A549 (cell line): Measurements from ENCODE around the gene PLCL1. TPM values are rescaled to one million over a fixed set of nuclear protein-coding genes. Genes with fewer than 3 reads are reported as not detected.

Source experiments
- ATAC-seq, 2 experiments: fragments of 200-7000 bp in 1 of 2; fragments of >200 bp in 1 of 2; cut with Nextera tagmentation in 1 of 2; cut with Tn5 transposase in 1 of 2; 3 replicates each; pipeline versions ENCODE4 v1.8.0 to v1.9.1; 2018 to 2020; ENCODE audit warnings: mild to moderate bottlenecking in 1 of 2, moderate library complexity in 1 of 2
- CTCF ChIA-PET: fragments of 300-600 bp; sonication (Branson Sonifier 250); formaldehyde crosslinking; extraction: SDS; loops from one replicate; lab custom pipeline; 2021; ENCODE audit warnings: antibody characterized with exemption, inconsistent platforms; lab: Yijun Ruan, JAX
- POLR2A ChIA-PET: fragments of 350-600 bp; formaldehyde crosslinking; extraction: SDS; loops from one replicate; lab custom pipeline; 2021; ENCODE audit warnings: antibody characterized with exemption, inconsistent platforms; lab: Yijun Ruan, JAX
- DNase-seq, 2 experiments: peaks; one replicate each; pipeline versions ENCODE4 v3.0.0 to v3.0.0-alpha.2; 2011 to 2016; ENCODE audit warnings: low read depth in 1 of 2, low spot score in 1 of 2
- FAIRE-seq: peaks from 2 replicates; lab custom pipeline; 2011; peaks lifted over from hg19 to GRCh38; lab: Jason Lieb, UNC
- H3K27ac ChIP-seq, 2 experiments: fragments of >200 bp; sonication (Bioruptor Twin); formaldehyde crosslinking; 3 replicates each; pipeline ENCODE4 v1.5.1; 2016 to 2017
- H3K4me1 ChIP-seq: fragments of >200 bp; sonication (Bioruptor Twin); formaldehyde crosslinking; 3 replicates; pipeline ENCODE4 v1.6.1; 2016
- H3K4me2 ChIP-seq: fragments of >200 bp; sonication (Bioruptor Twin); formaldehyde crosslinking; 3 replicates; pipeline ENCODE4 v1.6.1; 2016
- H3K4me3 ChIP-seq: fragments of >200 bp; sonication (Bioruptor Twin); formaldehyde crosslinking; 3 replicates; pipeline ENCODE4 v1.5.1; 2016
- H3K9me3 ChIP-seq: fragments of >200 bp; sonication (Bioruptor Twin); formaldehyde crosslinking; 3 replicates; pipeline ENCODE4 v1.6.1; 2016
- CBX2 ChIP-seq: fragments of 200-600 bp; sonication (generic); IDR thresholded peaks from 2 replicates; pipeline ENCODE4 v1.6.1; 2016; ENCODE audit warnings: low read depth, mild to moderate bottlenecking, borderline replicate concordance
- CHD2 ChIP-seq: fragments of 150-350 bp; IDR thresholded peaks from 2 replicates; pipeline ENCODE4 v1.6.1; 2014; ENCODE audit warnings: low read length; ENCODE audit not compliant: partially characterized antibody
- CHD4 ChIP-seq: fragments of 200-600 bp; sonication (generic); IDR thresholded peaks from 2 replicates; pipeline ENCODE4 v1.6.1; 2016; ENCODE audit warnings: antibody characterized with exemption, mild to moderate bottlenecking, borderline replicate concordance
- EHMT2 ChIP-seq: fragments of 200-600 bp; sonication (generic); IDR thresholded peaks from 2 replicates; pipeline ENCODE4 v1.6.1; 2016; ENCODE audit warnings: antibody characterized with exemption, low read depth, mild to moderate bottlenecking, moderate library complexity
- ESRRA ChIP-seq: fragments of 150-350 bp; IDR thresholded peaks from 2 replicates; pipeline ENCODE4 v1.6.1; 2014; ENCODE audit warnings: mild to moderate bottlenecking, low read length, borderline replicate concordance
- FOSB ChIP-seq: fragments of 250-450 bp; sonication (Bioruptor Pico); IDR thresholded peaks from 2 replicates; pipeline ENCODE4 v1.5.0; 2020; ENCODE audit warnings: mild to moderate bottlenecking, moderate library complexity
- HOXA7 ChIP-seq: fragments of 250-450 bp; sonication (Bioruptor Pico); IDR thresholded peaks from 2 replicates; pipeline ENCODE4 v1.5.0; 2020; ENCODE audit warnings: mild to moderate bottlenecking, moderate library complexity
- HOXB13 ChIP-seq: fragments of 250-450 bp; sonication (Bioruptor Pico); IDR thresholded peaks from 2 replicates; pipeline ENCODE4 v1.5.0; 2020; ENCODE audit warnings: low read depth, mild to moderate bottlenecking, moderate library complexity
- KDM1A ChIP-seq: fragments of 200-600 bp; sonication (generic); IDR thresholded peaks from 2 replicates; pipeline ENCODE4 v1.6.1; 2016; ENCODE audit warnings: low read depth, mild to moderate bottlenecking
- KDM5A ChIP-seq: fragments of 200-600 bp; sonication (generic); IDR thresholded peaks from 2 replicates; pipeline ENCODE4 v1.6.1; 2016; ENCODE audit warnings: antibody characterized with exemption, mild to moderate bottlenecking
- NFE2L2 ChIP-seq: fragments of 150-350 bp; conservative IDR thresholded peaks from 2 replicates; pipeline ENCODE4 v1.6.1; 2014; ENCODE audit warnings: low read length
- NPAS2 ChIP-seq: fragments of 250-450 bp; sonication (Bioruptor Pico); IDR thresholded peaks from 2 replicates; pipeline ENCODE4 v1.8.0; 2022; ENCODE audit warnings: mild to moderate bottlenecking, moderate library complexity, borderline replicate concordance
- NR3C1 ChIP-seq: fragments of >200 bp; sonication (Bioruptor Twin); formaldehyde crosslinking; IDR thresholded peaks from 3 replicates; pipeline ENCODE4 v1.6.1; 2017
- POLR2A ChIP-seq: IDR thresholded peaks from 2 replicates; pipeline ENCODE4 v1.6.1; 2012; ENCODE audit warnings: mild to moderate bottlenecking, low read length
- RAD21 ChIP-seq, 2 experiments: fragments of >200 bp in 1 of 2; sonication (Bioruptor Twin) in 1 of 2; formaldehyde crosslinking in 1 of 2; IDR thresholded peaks in 1 of 2; conservative IDR thresholded peaks in 1 of 2; 2 replicates in 1 of 2; 3 replicates in 1 of 2; pipeline ENCODE4 v1.6.1; 2012 to 2018; ENCODE audit warnings: inconsistent platforms in 1 of 2
- RARB ChIP-seq: fragments of 250-450 bp; sonication (Bioruptor Pico); IDR thresholded peaks from 2 replicates; pipeline ENCODE4 v1.8.0; 2021; ENCODE audit warnings: mild to moderate bottlenecking, moderate library complexity
- RNF2 ChIP-seq: fragments of 200-600 bp; sonication (generic); IDR thresholded peaks from 2 replicates; pipeline ENCODE4 v1.6.1; 2016; ENCODE audit warnings: low read depth, mild to moderate bottlenecking, antibody characterized with exemption, moderate library complexity, borderline replicate concordance
- SMC3 ChIP-seq: fragments of >200 bp; sonication (Bioruptor Twin); formaldehyde crosslinking; IDR thresholded peaks from 3 replicates; pipeline ENCODE4 v1.6.1; 2018; ENCODE audit warnings: inconsistent platforms
- SREBF2 ChIP-seq: fragments of 450-650 bp; IDR thresholded peaks from 2 replicates; pipeline ENCODE4 v1.6.1; 2014; ENCODE audit warnings: mild to moderate bottlenecking, moderate library complexity
- USF2 ChIP-seq: fragments of 450-650 bp; IDR thresholded peaks from 2 replicates; pipeline ENCODE4 v1.6.1; 2014; ENCODE audit warnings: antibody characterized with exemption
- ZC3H11A ChIP-seq: fragments of 450-650 bp; IDR thresholded peaks from 2 replicates; pipeline ENCODE4 v1.6.1; 2014; ENCODE audit warnings: antibody characterized with exemption, mild to moderate bottlenecking
- WGBS: methylation state at CpG from one replicate; pipeline ENCODE4 v1.1.6; 2017; ENCODE audit errors: missing lambda C conversion rate; 5-methylcytosine and 5-hydroxymethylcytosine counted together
- polyA plus RNA-seq, 4 experiments: library from polyadenylated mRNA; depleted of rRNA in 3 of 4; stranded (reverse); fragments of >200 nt; fragmentation: RNase III in 1 of 4; extraction: RNeasy Plus Mini Kit Qiagen cat#74134 plus additional on column Dnase treatment in 1 of 4; gene quantifications; 2 replicates in 3 of 4; 3 replicates in 1 of 4; pipeline ENCODE4 v1.2.3, GENCODE V29; 2011 to 2017
- TF ChIP-seq, protein P1 (sequence below): fragments of 250-450 bp; sonication (Bioruptor Pico); IDR thresholded peaks from 2 replicates; pipeline ENCODE4 v1.5.0; 2020; ENCODE audit warnings: low read depth, mild to moderate bottlenecking, moderate library complexity
- TF ChIP-seq, protein P2 (sequence below): fragments of >200 bp; sonication (Bioruptor Twin); formaldehyde crosslinking; IDR thresholded peaks from 3 replicates; pipeline ENCODE4 v1.6.1; 2016
- TF ChIP-seq, protein P3 (sequence below): fragments of >200 bp; sonication (Bioruptor Twin); formaldehyde crosslinking; IDR thresholded peaks from 2 replicates; pipeline ENCODE4 v1.6.1; 2016

Gene PLCL1
- polyA plus RNA-seq, 2 of the 4 experiments (the other 2 are of a cell fraction) = 0.03 TPM

GRCh38 chr2:198053776-198054175, 249.4 kb downstream of the PLCL1 start:
- no peaks in the 10 kb centered on the region for H3K4me1 ChIP-seq
- TF ChIP-seq HOXB13 (CRISPR knock-in tag) (no peak), RARB (CRISPR knock-in tag) (no peak), CHD4 (no peak), KDM1A (no peak), CBX2 (no peak), NPAS2 (CRISPR knock-in tag) (no peak), RNF2 (no peak), KDM5A (no peak), ZC3H11A (no peak), RAD21 (conservative IDR thresholded peaks at IDR 0.05 in 1 of 2, IDR thresholded peaks at IDR 0.05 in 1 of 2) (no peak), EHMT2 (no peak), HOXA7 (CRISPR knock-in tag) (no peak), NR3C1 (no peak)
- TF ChIP-seq, protein P1, sequence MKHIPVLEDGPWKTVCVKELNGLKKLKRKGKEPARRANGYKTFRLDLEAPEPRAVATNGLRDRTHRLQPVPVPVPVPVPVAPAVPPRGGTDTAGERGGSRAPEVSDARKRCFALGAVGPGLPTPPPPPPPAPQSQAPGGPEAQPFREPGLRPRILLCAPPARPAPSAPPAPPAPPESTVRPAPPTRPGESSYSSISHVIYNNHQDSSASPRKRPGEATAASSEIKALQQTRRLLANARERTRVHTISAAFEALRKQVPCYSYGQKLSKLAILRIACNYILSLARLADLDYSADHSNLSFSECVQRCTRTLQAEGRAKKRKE (CRISPR knock-in tag) = no peak
- TF ChIP-seq, protein P2, sequence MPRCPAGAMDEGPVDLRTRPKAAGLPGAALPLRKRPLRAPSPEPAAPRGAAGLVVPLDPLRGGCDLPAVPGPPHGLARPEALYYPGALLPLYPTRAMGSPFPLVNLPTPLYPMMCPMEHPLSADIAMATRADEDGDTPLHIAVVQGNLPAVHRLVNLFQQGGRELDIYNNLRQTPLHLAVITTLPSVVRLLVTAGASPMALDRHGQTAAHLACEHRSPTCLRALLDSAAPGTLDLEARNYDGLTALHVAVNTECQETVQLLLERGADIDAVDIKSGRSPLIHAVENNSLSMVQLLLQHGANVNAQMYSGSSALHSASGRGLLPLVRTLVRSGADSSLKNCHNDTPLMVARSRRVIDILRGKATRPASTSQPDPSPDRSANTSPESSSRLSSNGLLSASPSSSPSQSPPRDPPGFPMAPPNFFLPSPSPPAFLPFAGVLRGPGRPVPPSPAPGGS = no peak
- CTCF ChIA-PET = no interaction called here
- no peak for FAIRE-seq
- no peak for ATAC-seq
- H3K9me3 ChIP-seq = no peaks in the 10 kb centered on the region
- DNase-seq = no peak
- no peak overlapping the region for H3K27ac ChIP-seq
- POLR2A ChIA-PET = no interaction called here
- 20% methylated on average over 1 of the region's 1 CpG for WGBS
- no peak overlapping the region for H3K4me3 ChIP-seq
- no peak overlapping the region for H3K4me2 ChIP-seq

DNA sequence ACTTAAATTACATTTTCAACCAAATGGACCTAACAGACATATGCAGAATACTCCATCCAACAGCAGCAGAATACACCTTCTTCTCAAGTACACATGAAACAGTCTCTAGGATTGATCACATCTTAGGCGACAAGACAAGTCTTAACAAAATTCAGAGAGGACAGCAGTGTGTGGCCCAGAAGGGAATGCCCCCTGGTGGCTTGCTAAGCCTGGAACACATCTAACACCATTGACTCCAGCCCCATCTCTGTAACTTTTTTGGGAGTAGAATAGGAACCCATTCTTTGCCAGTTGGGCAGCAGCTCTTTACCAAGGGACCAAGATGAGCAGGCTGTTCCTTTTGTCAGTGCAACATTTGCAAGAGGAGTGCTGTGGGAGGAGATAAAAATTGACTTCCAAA, 249.9 kb downstream of the PLCL1 start:
- WGBS = 23% methylated on average over 1 of the region's 1 CpG
- no peak for FAIRE-seq
- Histone ChIP-seq H3K27ac (no peak overlapping the region), H3K4me3 (no peak overlapping the region), H3K4me1 (no peaks in the 10 kb centered on the region), H3K9me3 (no peaks in the 10 kb centered on the region), H3K4me2 (no peak overlapping the region)
- DNase-seq = peak; percentile 4 to 30
- ChIA-PET CTCF (no interaction called here), POLR2A (no interaction called here)
- ATAC-seq = peak; percentile 86 to 91
- TF ChIP-seq RAD21 (conservative IDR thresholded peaks at IDR 0.05 in 1 of 2, IDR thresholded peaks at IDR 0.05 in 1 of 2) (peak in 1 of 2 experiments; percentile 32; a peak in 1 of 5 replicates), USF2 (no peak), SMC3 (0 out of 3 replicates have a peak, but pooled peaks have one; percentile 8), FOSB (CRISPR knock-in tag) (no peak), ESRRA (no peak)

- no peaks in the 10 kb centered on the region for H3K9me3 ChIP-seq
- H3K4me1 ChIP-seq = no peaks in the 10 kb centered on the region
- CTCF ChIA-PET = no interaction called here
- DNase-seq = no peak
- POLR2A ChIA-PET = no interaction called here
- FAIRE-seq = no peak
- no peak for ATAC-seq
- TF ChIP-seq, protein P3, sequence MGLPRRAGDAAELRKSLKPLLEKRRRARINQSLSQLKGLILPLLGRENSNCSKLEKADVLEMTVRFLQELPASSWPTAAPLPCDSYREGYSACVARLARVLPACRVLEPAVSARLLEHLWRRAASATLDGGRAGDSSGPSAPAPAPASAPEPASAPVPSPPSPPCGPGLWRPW = no peak
- TF ChIP-seq CHD2 = no peak
- TF ChIP-seq POLR2A = no peak
- no peak for TF ChIP-seq SREBF2
- TF ChIP-seq NFE2L2 = no peak
- 70% methylated on average over 2 of the region's 2 CpGs for WGBS
- H3K27ac ChIP-seq = no peak overlapping the region
- H3K4me3 ChIP-seq = no peak overlapping the region
- H3K4me2 ChIP-seq = no peak overlapping the region
Measured at GRCh38 chr2:198055716-198056115, 251.3 kb downstream of the PLCL1 start.
